Body of pancreas (tissue), 4 donors: ENCODE results near the gene SPINK9.

Experiments
- CTCF ChIP-seq, 7 experiments: fragments of 450-650 bp in 4 of 7; fragments of 200-600 bp in 3 of 7; sonication (generic) in 3 of 7; IDR thresholded peaks; one replicate each; pipeline ENCODE4 v1.5.1; 2016 to 2019; ENCODE audit warnings: antibody characterized with exemption in 7 of 7
- POLR2A ChIP-seq, 3 donors: fragments of 450-650 bp; IDR thresholded peaks; one replicate each; pipeline ENCODE4 v1.6.1; 2016; ENCODE audit warnings: antibody characterized with exemption in 3 of 3, mild to moderate bottlenecking in 2 of 3

GRCh38 chr5:148309746-148310145 lies 25.6 kb upstream of the SPINK9 start:
- TF ChIP-seq CTCF (IDR thresholded peaks at IDR 0.05) (no peak), POLR2A (IDR thresholded peaks at IDR 0.05) (no peak)
